BLaER1 treated with 17β-estradiol and CSF1 and Interleukin-3, amounts not matched to agents 10 nM and 100 nM (cell line): ENCODE measurements around the gene TBL1X.
A peak's percentile ranks its signal among the peaks of the same experiment; 100 is the strongest.

ENCODE experiments used
- H3K27ac ChIP-seq, 11 experiments: shearing (Covaris generic); formaldehyde crosslinking; 2 replicates each; pipeline ENCODE4 v1.8.1; 2022
- H3K27me3 ChIP-seq, 11 experiments: shearing (Covaris generic); formaldehyde crosslinking; 2 replicates each; pipeline ENCODE4 v1.8.1; 2022
- H3K36me3 ChIP-seq, 11 experiments: shearing (Covaris generic); formaldehyde crosslinking; 2 replicates each; pipeline ENCODE4 v1.8.1; 2022
- H3K4me1 ChIP-seq, 10 experiments: shearing (Covaris generic); formaldehyde crosslinking; 2 replicates each; pipeline ENCODE4 v1.8.1; 2022
- H3K4me2 ChIP-seq, 11 experiments: shearing (Covaris generic); formaldehyde crosslinking; 2 replicates each; pipeline ENCODE4 v1.8.1; 2022
- H3K4me3 ChIP-seq, 10 experiments: shearing (Covaris generic); formaldehyde crosslinking; 2 replicates each; pipeline ENCODE4 v1.8.1; 2022
- H3K9ac ChIP-seq, 11 experiments: shearing (Covaris generic); formaldehyde crosslinking; 2 replicates each; pipeline ENCODE4 v1.8.1; 2022
- H3K9me3 ChIP-seq, 11 experiments: shearing (Covaris generic); formaldehyde crosslinking; replicated peaks in 1 of 11; 2 replicates each; pipeline ENCODE4 v1.8.1; 2022
- H4K20me1 ChIP-seq, 11 experiments: shearing (Covaris generic); formaldehyde crosslinking; 2 replicates each; pipeline ENCODE4 v1.8.1; 2022
- Cebpa-rat ChIP-seq, 11 experiments: shearing (Covaris generic); IDR thresholded peaks; 2 replicates each; pipeline ENCODE4 v1.8.1; 2022

Gene TBL1X

DNA sequence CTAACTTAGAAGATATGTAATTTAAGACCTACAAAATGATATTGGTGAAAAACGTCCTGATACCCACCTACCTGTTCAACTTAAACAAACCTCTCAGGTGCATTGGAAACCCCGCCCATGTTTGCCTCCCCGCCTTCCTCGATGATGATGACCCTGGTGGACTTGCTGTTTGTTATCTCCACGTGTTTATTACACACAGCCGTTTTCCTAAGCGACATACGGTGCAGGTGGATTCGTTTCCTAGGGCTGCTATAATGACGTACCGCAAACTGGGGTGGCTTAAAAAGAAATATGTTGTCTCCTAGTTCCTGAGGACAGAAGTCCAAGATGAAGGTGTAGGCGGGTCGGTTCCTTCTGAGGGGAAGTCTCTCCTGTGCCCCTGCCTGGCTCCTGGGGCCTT lies 190.1 kb downstream of the TBL1X start:
- Histone ChIP-seq H3K9ac (no peak overlapping the region), H3K27ac (no peak overlapping the region), H4K20me1 (peaks cover 16 to 50% (median 32%) of the 10 kb centered on the region in 11 experiments; a peak in 17 of 22 replicates), H3K36me3 (peaks cover 46 to 76% (median 58%) of the 10 kb centered on the region in 11 experiments), H3K4me1 (peaks cover 0 to 21% (median 10%) of the 10 kb centered on the region in 10 experiments; a peak in 13 of 20 replicates), H3K9me3 (peaks cover 0 to 6% (median 0%) of the 10 kb centered on the region in 11 experiments; a peak in 2 of 22 replicates), H3K27me3 (no peaks in the 10 kb centered on the region), H3K4me3 (no peak overlapping the region), H3K4me2 (no peak overlapping the region)
- no peak for TF ChIP-seq Cebpa-rat (IDR thresholded peaks at IDR 0.05)

DNA sequence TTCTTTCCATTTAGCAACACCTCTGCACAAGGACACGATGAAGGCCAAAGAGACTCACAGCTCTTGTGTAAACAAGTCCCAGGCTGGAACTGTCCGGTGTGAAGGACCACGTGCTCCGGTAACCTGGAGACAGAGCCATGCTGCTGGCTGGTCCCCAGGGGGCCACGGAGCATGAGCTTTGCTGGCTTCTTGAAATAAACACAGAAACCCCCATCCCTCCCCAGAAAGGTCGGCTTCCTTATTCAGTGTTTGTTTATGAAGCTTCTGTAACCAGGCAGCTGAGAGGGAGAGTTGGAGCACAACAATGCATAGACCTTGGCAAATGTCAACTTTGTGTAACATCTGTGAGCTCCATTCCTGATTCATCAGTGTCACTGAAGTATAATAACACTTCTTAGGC lies 191.4 kb downstream of the TBL1X start:
- H3K9ac ChIP-seq, result no peak overlapping the region
- no peak overlapping the region for H3K27ac ChIP-seq
- peaks cover 13 to 38% (median 22%) of the 10 kb centered on the region in 11 experiments; a peak in 15 of 22 replicates for H4K20me1 ChIP-seq
- no peaks in the 10 kb centered on the region for H3K27me3 ChIP-seq
- H3K4me3 ChIP-seq, result no peak overlapping the region
- peaks cover 0 to 6% (median 0%) of the 10 kb centered on the region in 11 experiments; a peak in 2 of 22 replicates for H3K9me3 ChIP-seq
- H3K4me1 ChIP-seq, result peaks cover 0 to 21% (median 10%) of the 10 kb centered on the region in 10 experiments; a peak in 13 of 20 replicates
- no peak for TF ChIP-seq Cebpa-rat (IDR thresholded peaks at IDR 0.05)
- H3K4me2 ChIP-seq, result peak overlapping the region in 1 of 11 experiments; percentile 32; a peak in 2 of 22 replicates
- peaks cover 55 to 90% (median 70%) of the 10 kb centered on the region in 11 experiments for H3K36me3 ChIP-seq

DNA sequence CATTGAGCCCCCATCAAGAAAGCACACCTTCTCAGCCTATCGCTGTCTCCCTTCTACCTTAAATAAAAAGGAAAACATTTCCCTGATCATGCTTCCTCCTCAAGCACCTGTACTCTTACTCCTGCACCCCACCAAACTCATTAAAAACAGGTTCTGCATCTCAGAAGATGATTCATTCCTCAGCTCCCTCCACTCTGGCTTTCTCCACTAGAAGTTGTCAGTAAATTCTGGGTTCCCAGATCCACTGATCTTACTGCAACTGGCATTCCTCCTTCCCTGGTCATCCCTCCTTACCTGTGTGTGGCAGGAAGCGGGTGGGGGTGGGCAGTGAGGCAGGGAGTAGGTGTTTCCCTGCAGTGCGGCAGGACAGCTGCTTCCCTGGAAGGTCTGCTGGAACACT lies 192.0 kb downstream of the TBL1X start:
- Histone ChIP-seq H3K36me3 (peaks cover 61 to 95% (median 76%) of the 10 kb centered on the region in 11 experiments), H3K4me3 (no peak overlapping the region), H3K27ac (no peak overlapping the region), H3K9me3 (peaks cover 0 to 6% (median 0%) of the 10 kb centered on the region in 11 experiments; a peak in 2 of 22 replicates), H4K20me1 (peaks cover 8 to 32% (median 20%) of the 10 kb centered on the region in 11 experiments; a peak in 14 of 22 replicates), H3K4me1 (peaks cover 0 to 21% (median 9%) of the 10 kb centered on the region in 10 experiments; a peak in 13 of 20 replicates), H3K9ac (no peak overlapping the region), H3K4me2 (no peak overlapping the region), H3K27me3 (no peaks in the 10 kb centered on the region)
- TF ChIP-seq Cebpa-rat (IDR thresholded peaks at IDR 0.05), result no peak

DNA sequence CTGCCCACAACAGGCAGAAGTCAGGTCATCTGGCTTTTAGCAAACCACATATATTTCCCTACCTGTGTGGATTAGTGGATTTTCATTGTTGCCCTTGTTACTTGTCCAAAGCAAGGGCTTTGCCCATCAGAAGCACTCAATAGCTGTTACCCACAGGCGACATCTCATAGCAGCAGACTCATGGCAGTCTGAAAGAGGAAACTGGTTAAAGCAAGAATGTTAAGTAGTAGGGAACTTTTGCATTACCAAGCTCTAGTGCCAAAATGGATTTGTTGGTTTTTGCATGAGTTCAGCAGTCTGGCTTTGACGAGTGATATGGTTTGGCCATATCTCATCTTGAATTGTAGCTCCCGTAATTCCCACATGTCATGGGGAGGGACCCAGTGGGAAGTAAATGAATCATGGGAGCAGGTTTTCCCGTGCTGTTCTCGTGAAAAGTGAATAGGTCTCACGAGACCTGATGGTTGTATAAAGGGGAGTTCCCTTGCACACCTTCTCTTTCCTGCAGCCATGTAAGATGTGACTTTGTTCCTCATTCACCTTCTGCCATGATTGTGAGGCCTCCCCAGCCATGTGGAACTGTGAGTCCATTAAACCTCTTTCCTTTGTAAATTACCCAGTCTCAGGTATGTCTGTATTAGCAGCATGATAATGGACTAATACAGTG lies 192.9 kb downstream of the TBL1X start:
- H3K4me2 ChIP-seq, result no peak overlapping the region
- H3K27ac ChIP-seq, result no peak overlapping the region
- TF ChIP-seq Cebpa-rat (IDR thresholded peaks at IDR 0.05), result no peak
- H3K27me3 ChIP-seq, result no peaks in the 10 kb centered on the region
- peaks cover 65 to 98% (median 80%) of the 10 kb centered on the region in 11 experiments for H3K36me3 ChIP-seq
- H3K4me3 ChIP-seq, result no peak overlapping the region
- peaks cover 0 to 6% (median 0%) of the 10 kb centered on the region in 11 experiments; a peak in 2 of 22 replicates for H3K9me3 ChIP-seq
- H3K4me1 ChIP-seq, result peaks cover 0 to 21% (median 9%) of the 10 kb centered on the region in 10 experiments; a peak in 14 of 20 replicates
- no peak overlapping the region for H3K9ac ChIP-seq
- H4K20me1 ChIP-seq, result peaks cover 6 to 24% (median 12%) of the 10 kb centered on the region in 11 experiments; a peak in 14 of 22 replicates

DNA sequence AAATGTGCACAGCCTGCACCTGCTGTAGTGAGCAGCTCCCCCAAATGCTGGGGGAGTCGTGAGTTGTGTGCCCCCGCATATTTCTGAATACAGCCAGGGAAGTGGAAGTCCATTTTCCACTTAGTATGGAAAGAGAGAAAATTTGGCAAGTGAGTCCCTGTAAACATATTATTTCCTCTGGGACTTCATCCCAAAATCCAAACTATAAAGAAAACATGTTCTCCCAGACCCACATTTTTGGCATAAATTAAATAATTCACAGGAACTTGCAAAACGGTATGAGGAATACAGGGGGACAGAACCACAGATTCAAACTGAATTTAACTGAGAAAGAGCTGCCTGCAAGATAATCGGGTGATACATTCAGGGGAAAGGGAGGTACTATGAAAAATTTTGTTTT lies 193.6 kb downstream of the TBL1X start:
- H4K20me1 ChIP-seq, result peaks cover 3 to 17% (median 5%) of the 10 kb centered on the region in 11 experiments; a peak in 14 of 22 replicates
- H3K4me3 ChIP-seq, result no peak overlapping the region
- no peaks in the 10 kb centered on the region for H3K27me3 ChIP-seq
- H3K4me1 ChIP-seq, result peaks cover 0 to 19% (median 5%) of the 10 kb centered on the region in 10 experiments; a peak in 14 of 20 replicates
- peaks cover 0 to 6% (median 0%) of the 10 kb centered on the region in 11 experiments; a peak in 2 of 22 replicates for H3K9me3 ChIP-seq
- H3K36me3 ChIP-seq, result peaks cover 62 to 91% (median 80%) of the 10 kb centered on the region in 11 experiments
- H3K27ac ChIP-seq, result no peak overlapping the region
- no peak overlapping the region for H3K9ac ChIP-seq
- H3K4me2 ChIP-seq, result no peak overlapping the region
- no peak for TF ChIP-seq Cebpa-rat (IDR thresholded peaks at IDR 0.05)

DNA sequence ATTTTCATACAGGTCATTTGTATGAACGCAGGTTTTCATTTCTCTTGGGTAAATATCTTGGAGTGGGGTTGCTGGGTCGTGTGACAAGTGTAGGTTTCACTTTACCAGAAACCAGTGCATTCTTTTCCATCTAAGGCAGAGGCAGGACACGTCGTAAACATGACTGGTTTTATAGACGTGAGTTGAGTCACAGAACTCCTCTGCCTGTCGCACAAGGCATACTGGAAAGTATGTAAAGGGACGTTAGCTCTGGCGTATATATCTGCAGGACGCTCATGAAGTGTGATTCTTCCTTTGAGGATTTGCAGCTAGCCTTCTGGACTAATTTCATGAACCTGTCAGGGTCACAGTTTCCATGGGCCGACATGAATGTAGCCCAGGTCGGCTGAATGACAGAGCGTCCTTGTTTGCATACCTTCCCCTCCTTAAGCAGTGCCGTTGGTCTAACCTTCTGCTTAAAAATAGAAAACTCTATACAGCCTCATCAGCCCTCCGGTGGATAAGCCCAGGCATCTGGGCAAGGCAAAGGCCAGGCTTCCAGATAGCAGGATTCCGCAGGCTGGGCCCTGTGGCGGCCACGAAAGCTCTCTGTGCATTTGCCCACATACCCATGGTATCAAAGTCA lies 194.8 kb downstream of the TBL1X start:
- no peak overlapping the region for H3K27ac ChIP-seq
- H3K9ac ChIP-seq, result no peak overlapping the region
- peaks cover 0 to 7% (median 0%) of the 10 kb centered on the region in 11 experiments; a peak in 6 of 22 replicates for H4K20me1 ChIP-seq
- peaks cover 0 to 11% (median 0%) of the 10 kb centered on the region in 10 experiments; a peak in 4 of 20 replicates for H3K4me1 ChIP-seq
- no peak for TF ChIP-seq Cebpa-rat (IDR thresholded peaks at IDR 0.05)
- H3K4me2 ChIP-seq, result no peak overlapping the region
- no peak overlapping the region for H3K4me3 ChIP-seq
- H3K36me3 ChIP-seq, result peaks cover 58 to 89% (median 80%) of the 10 kb centered on the region in 11 experiments
- peaks cover 0 to 10% (median 0%) of the 10 kb centered on the region in 11 experiments; a peak in 4 of 22 replicates for H3K9me3 ChIP-seq
- H3K27me3 ChIP-seq, result no peaks in the 10 kb centered on the region

DNA sequence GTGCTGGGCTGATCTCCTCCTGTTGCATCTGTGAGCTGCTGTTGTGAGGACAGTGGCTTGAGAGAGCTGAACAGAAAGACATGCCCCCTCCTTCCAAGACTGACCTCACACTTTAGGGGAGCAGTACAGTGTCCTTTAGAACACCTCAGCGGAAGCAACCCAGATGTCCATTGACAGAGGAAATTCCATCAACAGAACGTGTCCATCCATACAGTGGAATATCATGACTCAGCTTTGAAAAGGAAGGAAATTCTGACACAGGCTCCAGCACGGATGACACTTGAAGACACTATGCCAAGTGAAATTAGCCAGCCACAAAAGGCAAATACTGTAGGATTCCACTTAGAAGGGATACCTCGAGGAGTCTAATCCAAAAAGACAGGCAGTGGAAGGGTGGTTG lies 197.3 kb downstream of the TBL1X start:
- Histone ChIP-seq H3K27ac (no peak overlapping the region), H3K4me1 (peaks cover 0 to 6% (median 0%) of the 10 kb centered on the region in 10 experiments; a peak in 2 of 20 replicates), H3K4me2 (no peak overlapping the region), H3K27me3 (no peaks in the 10 kb centered on the region), H4K20me1 (peaks cover 0 to 5% (median 0%) of the 10 kb centered on the region in 11 experiments; a peak in 5 of 22 replicates), H3K9me3 (peaks cover 0 to 14% (median 6%) of the 10 kb centered on the region in 11 experiments; a peak in 9 of 22 replicates), H3K36me3 (peaks cover 35 to 73% (median 66%) of the 10 kb centered on the region in 11 experiments; a peak in 21 of 22 replicates), H3K4me3 (no peak overlapping the region), H3K9ac (no peak overlapping the region)
- TF ChIP-seq Cebpa-rat (IDR thresholded peaks at IDR 0.05), result no peak

DNA sequence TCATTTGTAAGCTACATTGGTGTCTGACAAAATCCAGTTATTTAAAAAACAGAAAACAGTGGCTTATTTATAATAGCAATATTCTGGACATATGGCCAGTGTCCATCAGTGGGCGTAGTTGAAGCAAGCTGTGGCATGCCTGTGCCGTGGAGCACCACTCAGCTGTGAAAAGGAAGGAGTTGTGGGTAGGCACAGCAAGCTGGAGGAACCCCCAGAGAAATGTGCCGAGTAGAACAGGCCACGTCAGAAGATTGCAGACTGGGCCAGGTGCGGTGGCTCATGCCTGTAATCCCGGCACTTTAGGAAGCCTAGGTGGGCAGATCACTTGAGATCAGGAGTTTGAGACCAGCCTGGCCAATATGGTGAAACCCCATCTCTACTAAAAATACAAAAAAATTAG lies 198.4 kb downstream of the TBL1X start:
- H4K20me1 ChIP-seq, result peaks cover 0 to 7% (median 0%) of the 10 kb centered on the region in 11 experiments; a peak in 5 of 22 replicates
- no peak overlapping the region for H3K9ac ChIP-seq
- H3K4me2 ChIP-seq, result no peak overlapping the region
- no peaks in the 10 kb centered on the region for H3K27me3 ChIP-seq
- H3K9me3 ChIP-seq, result peaks cover 0 to 14% (median 6%) of the 10 kb centered on the region in 11 experiments; a peak in 9 of 22 replicates
- H3K4me3 ChIP-seq, result no peak overlapping the region
- peaks cover 27 to 63% (median 55%) of the 10 kb centered on the region in 11 experiments; a peak in 21 of 22 replicates for H3K36me3 ChIP-seq
- peaks cover 0 to 6% (median 0%) of the 10 kb centered on the region in 10 experiments; a peak in 2 of 20 replicates for H3K4me1 ChIP-seq
- H3K27ac ChIP-seq, result no peak overlapping the region
- no peak for TF ChIP-seq Cebpa-rat (IDR thresholded peaks at IDR 0.05)
